A549 (cell line): ENCODE data around the gene TMEM179. TPM values are rescaled to one million over a fixed set of nuclear protein-coding genes. Genes with fewer than 3 reads are reported as not detected.

ENCODE experiments used
- ATAC-seq, 2 experiments: fragments of 200-7000 bp in 1 of 2; fragments of >200 bp in 1 of 2; cut with Nextera tagmentation in 1 of 2; cut with Tn5 transposase in 1 of 2; 3 replicates each; pipeline versions ENCODE4 v1.8.0 to v1.9.1; 2018 to 2020; ENCODE audit warnings: mild to moderate bottlenecking in 1 of 2, moderate library complexity in 1 of 2
- CTCF ChIA-PET: fragments of 300-600 bp; sonication (Branson Sonifier 250); formaldehyde crosslinking; extraction: SDS; loops from one replicate; lab custom pipeline; 2021; ENCODE audit warnings: antibody characterized with exemption, inconsistent platforms; lab: Yijun Ruan, JAX
- POLR2A ChIA-PET: fragments of 350-600 bp; formaldehyde crosslinking; extraction: SDS; loops from one replicate; lab custom pipeline; 2021; ENCODE audit warnings: antibody characterized with exemption, inconsistent platforms; lab: Yijun Ruan, JAX
- DNase-seq, 2 experiments: peaks; one replicate each; pipeline versions ENCODE4 v3.0.0 to v3.0.0-alpha.2; 2011 to 2016; ENCODE audit warnings: low read depth in 1 of 2, low spot score in 1 of 2
- FAIRE-seq: peaks from 2 replicates; lab custom pipeline; 2011; peaks lifted over from hg19 to GRCh38; lab: Jason Lieb, UNC
- H3K27ac ChIP-seq, 2 experiments: fragments of >200 bp; sonication (Bioruptor Twin); formaldehyde crosslinking; 3 replicates each; pipeline ENCODE4 v1.5.1; 2016 to 2017
- H3K4me1 ChIP-seq: fragments of >200 bp; sonication (Bioruptor Twin); formaldehyde crosslinking; 3 replicates; pipeline ENCODE4 v1.6.1; 2016
- H3K4me2 ChIP-seq: fragments of >200 bp; sonication (Bioruptor Twin); formaldehyde crosslinking; 3 replicates; pipeline ENCODE4 v1.6.1; 2016
- H3K4me3 ChIP-seq: fragments of >200 bp; sonication (Bioruptor Twin); formaldehyde crosslinking; 3 replicates; pipeline ENCODE4 v1.5.1; 2016
- H3K9me3 ChIP-seq: fragments of >200 bp; sonication (Bioruptor Twin); formaldehyde crosslinking; 3 replicates; pipeline ENCODE4 v1.6.1; 2016
- CBX8 ChIP-seq: fragments of 200-600 bp; sonication (generic); IDR thresholded peaks from 2 replicates; pipeline ENCODE4 v1.6.1; 2016
- CEBPB ChIP-seq, 2 experiments: fragments of >200 bp in 1 of 2; sonication (Bioruptor Twin) in 1 of 2; formaldehyde crosslinking in 1 of 2; IDR thresholded peaks; 2 replicates each; pipeline ENCODE4 v1.6.1; 2012 to 2016
- CHD2 ChIP-seq: fragments of 150-350 bp; IDR thresholded peaks from 2 replicates; pipeline ENCODE4 v1.6.1; 2014; ENCODE audit warnings: low read length; ENCODE audit not compliant: partially characterized antibody
- CTCF ChIP-seq: fragments of >200 bp; sonication (Bioruptor Twin); formaldehyde crosslinking; IDR thresholded peaks from 3 replicates; pipeline ENCODE4 v1.5.1; 2016
- E2F6 ChIP-seq: IDR thresholded peaks from 2 replicates; pipeline ENCODE4 v1.6.1; 2012; ENCODE audit warnings: low read depth, borderline replicate concordance
- EHMT2 ChIP-seq: fragments of 200-600 bp; sonication (generic); IDR thresholded peaks from 2 replicates; pipeline ENCODE4 v1.6.1; 2016; ENCODE audit warnings: antibody characterized with exemption, low read depth, mild to moderate bottlenecking, moderate library complexity
- ELK1 ChIP-seq: fragments of 150-350 bp; IDR thresholded peaks from 2 replicates; pipeline ENCODE4 v1.6.1; 2014; ENCODE audit warnings: low read depth, mild to moderate bottlenecking, low read length
- ESRRA ChIP-seq: fragments of 150-350 bp; IDR thresholded peaks from 2 replicates; pipeline ENCODE4 v1.6.1; 2014; ENCODE audit warnings: mild to moderate bottlenecking, low read length, borderline replicate concordance
- FOSB ChIP-seq: fragments of 250-450 bp; sonication (Bioruptor Pico); IDR thresholded peaks from 2 replicates; pipeline ENCODE4 v1.5.0; 2020; ENCODE audit warnings: mild to moderate bottlenecking, moderate library complexity
- GATA3 ChIP-seq: IDR thresholded peaks from 2 replicates; pipeline ENCODE4 v1.6.1; 2012; ENCODE audit warnings: borderline replicate concordance
- HDAC2 ChIP-seq: fragments of 200-600 bp; sonication (generic); IDR thresholded peaks from 2 replicates; pipeline ENCODE4 v1.6.1; 2016
- HES2 ChIP-seq: fragments of >200 bp; sonication (Bioruptor Twin); formaldehyde crosslinking; IDR thresholded peaks from 2 replicates; pipeline ENCODE4 v1.6.1; 2016
- HMGXB4 ChIP-seq: fragments of 250-450 bp; sonication (Bioruptor Pico); IDR thresholded peaks from 2 replicates; pipeline ENCODE4 v1.5.0; 2021; ENCODE audit warnings: mild to moderate bottlenecking, moderate library complexity, borderline replicate concordance
- HOXA7 ChIP-seq: fragments of 250-450 bp; sonication (Bioruptor Pico); IDR thresholded peaks from 2 replicates; pipeline ENCODE4 v1.5.0; 2020; ENCODE audit warnings: mild to moderate bottlenecking, moderate library complexity
- HOXB5 ChIP-seq: fragments of 250-450 bp; sonication (Bioruptor Pico); IDR thresholded peaks from 2 replicates; pipeline ENCODE4 v1.5.0; 2020; ENCODE audit warnings: mild to moderate bottlenecking, moderate library complexity
- KDM5A ChIP-seq: fragments of 200-600 bp; sonication (generic); IDR thresholded peaks from 2 replicates; pipeline ENCODE4 v1.6.1; 2016; ENCODE audit warnings: antibody characterized with exemption, mild to moderate bottlenecking
- MAX ChIP-seq: IDR thresholded peaks from 2 replicates; pipeline ENCODE4 v1.6.1; 2012
- MAZ ChIP-seq: fragments of 150-350 bp; IDR thresholded peaks from 2 replicates; pipeline ENCODE4 v1.6.1; 2014; ENCODE audit warnings: antibody characterized with exemption, low read depth, low read length, borderline replicate concordance
- NPAS2 ChIP-seq: fragments of 250-450 bp; sonication (Bioruptor Pico); IDR thresholded peaks from 2 replicates; pipeline ENCODE4 v1.8.0; 2022; ENCODE audit warnings: mild to moderate bottlenecking, moderate library complexity, borderline replicate concordance
- NR3C1 ChIP-seq: fragments of >200 bp; sonication (Bioruptor Twin); formaldehyde crosslinking; IDR thresholded peaks from 3 replicates; pipeline ENCODE4 v1.6.1; 2017
- PBX3 ChIP-seq: IDR thresholded peaks from 2 replicates; pipeline ENCODE4 v1.6.1; 2012
- PHF8 ChIP-seq: fragments of 200-600 bp; sonication (generic); IDR thresholded peaks from 2 replicates; pipeline ENCODE4 v1.6.1; 2016; ENCODE audit warnings: low read depth, mild to moderate bottlenecking, antibody characterized with exemption, moderate library complexity, borderline replicate concordance
- POLR2A ChIP-seq: IDR thresholded peaks from 2 replicates; pipeline ENCODE4 v1.6.1; 2012; ENCODE audit warnings: mild to moderate bottlenecking, low read length
- POLR2AphosphoS2 ChIP-seq: conservative IDR thresholded peaks from 2 replicates; pipeline ENCODE4 v1.6.1; 2012; ENCODE audit warnings: low read length, improper control_type of control experiment, inconsistent platforms
- RARB ChIP-seq: fragments of 250-450 bp; sonication (Bioruptor Pico); IDR thresholded peaks from 2 replicates; pipeline ENCODE4 v1.8.0; 2021; ENCODE audit warnings: mild to moderate bottlenecking, moderate library complexity
- RFX5 ChIP-seq: fragments of 450-650 bp; IDR thresholded peaks from 2 replicates; pipeline ENCODE4 v1.7.1; 2014; ENCODE audit warnings: antibody characterized with exemption, mild to moderate bottlenecking, moderate library complexity
- RNF2 ChIP-seq: fragments of 200-600 bp; sonication (generic); IDR thresholded peaks from 2 replicates; pipeline ENCODE4 v1.6.1; 2016; ENCODE audit warnings: low read depth, mild to moderate bottlenecking, antibody characterized with exemption, moderate library complexity, borderline replicate concordance
- SMC3 ChIP-seq: fragments of >200 bp; sonication (Bioruptor Twin); formaldehyde crosslinking; IDR thresholded peaks from 3 replicates; pipeline ENCODE4 v1.6.1; 2018; ENCODE audit warnings: inconsistent platforms
- TP53 ChIP-seq: fragments of 250-450 bp; sonication (Bioruptor Pico); IDR thresholded peaks from 2 replicates; pipeline ENCODE4 v1.5.0; 2021; ENCODE audit warnings: mild to moderate bottlenecking, moderate library complexity
- USF2 ChIP-seq: fragments of 450-650 bp; IDR thresholded peaks from 2 replicates; pipeline ENCODE4 v1.6.1; 2014; ENCODE audit warnings: antibody characterized with exemption
- ZSCAN20 ChIP-seq: fragments of 250-450 bp; sonication (Bioruptor Pico); IDR thresholded peaks from 2 replicates; pipeline ENCODE4 v1.8.0; 2022; ENCODE audit warnings: mild to moderate bottlenecking, moderate library complexity
- WGBS: methylation state at CpG from one replicate; pipeline ENCODE4 v1.1.6; 2017; ENCODE audit errors: missing lambda C conversion rate; 5-methylcytosine and 5-hydroxymethylcytosine counted together
- polyA plus RNA-seq, 4 experiments: library from polyadenylated mRNA; depleted of rRNA in 3 of 4; stranded (reverse); fragments of >200 nt; fragmentation: RNase III in 1 of 4; extraction: RNeasy Plus Mini Kit Qiagen cat#74134 plus additional on column Dnase treatment in 1 of 4; gene quantifications; 2 replicates in 3 of 4; 3 replicates in 1 of 4; pipeline ENCODE4 v1.2.3, GENCODE V29; 2011 to 2017

TMEM179 gene
- polyA plus RNA-seq, 2 of the 4 experiments (the other 2 are of a cell fraction) = 0.63 TPM; not detected in 1

GRCh38 chr14:104561124-104561557, 43.4 kb downstream of the TMEM179 start (continued):
- TF ChIP-seq CTCF (no peak), TP53 (CRISPR knock-in tag) (no peak), RNF2 (no peak), KDM5A (no peak), CEBPB (IDR thresholded peaks at IDR 0.05) (no peak), EHMT2 (no peak), NPAS2 (CRISPR knock-in tag) (no peak), RARB (CRISPR knock-in tag) (no peak), HMGXB4 (CRISPR knock-in tag) (no peak), MAZ (no peak), POLR2A (no peak), ZSCAN20 (CRISPR knock-in tag) (no peak), GATA3 (no peak), CHD2 (no peak), HDAC2 (no peak), CBX8 (no peak)

GRCh38 chr14:104560586-104560945, 44.0 kb downstream of the TMEM179 start:
- 63% methylated on average over 2 of the region's 3 CpGs for WGBS
- Histone ChIP-seq H3K9me3 (no peaks in the 10 kb centered on the region), H3K4me2 (no peak overlapping the region), H3K27ac (no peak overlapping the region), H3K4me3 (no peak overlapping the region), H3K4me1 (peaks cover 9% of the 10 kb centered on the region; the same call in 2 of the 3 replicates)
- no peak for DNase-seq
- ATAC-seq = no peak
- FAIRE-seq = no peak
- ChIA-PET POLR2A (no interaction called here), CTCF (interaction anchor here (0.6 to 12.1 kb wide), 8 partner anchors 9 to 482 kb away, joined by 3 to 112 read pairs (median 4); no protein-coding TSS in a partner anchor)
- TF ChIP-seq E2F6 = no peak
- TF ChIP-seq RFX5 = no peak
- no peak for TF ChIP-seq PBX3
- no peak for TF ChIP-seq CEBPB (IDR thresholded peaks at IDR 0.05)
- TF ChIP-seq HOXB5 (CRISPR knock-in tag) = no peak
- no peak for TF ChIP-seq PHF8
- TF ChIP-seq POLR2A = no peak
- TF ChIP-seq NR3C1 = no peak
- no peak for TF ChIP-seq HOXA7
- no peak for TF ChIP-seq POLR2AphosphoS2
- no peak for TF ChIP-seq ESRRA
- TF ChIP-seq KDM5A = no peak
- TF ChIP-seq FOSB (CRISPR knock-in tag) = no peak
- no peak for TF ChIP-seq NPAS2 (CRISPR knock-in tag)
- no peak for TF ChIP-seq CBX8
- TF ChIP-seq USF2 = no peak
- no peak for TF ChIP-seq SMC3
- TF ChIP-seq ELK1 = no peak
- TF ChIP-seq MAX = no peak
- no peak for TF ChIP-seq HES2
